HEK293T (cell line): Measurements from ENCODE around the gene SEMA4C.

ENCODE experiments used
- CTCF ChIA-PET: fragments of 350-600 bp; formaldehyde crosslinking; extraction: SDS; loops from one replicate; lab custom pipeline; 2021; ENCODE audit warnings: antibody characterized with exemption, inconsistent platforms; lab: Yijun Ruan, JAX
- POLR2A ChIA-PET: fragments of 350-600 bp; formaldehyde crosslinking; extraction: SDS; loops from one replicate; lab custom pipeline; 2020; ENCODE audit warnings: antibody characterized with exemption, inconsistent platforms; lab: Yijun Ruan, JAX
- DNase-seq: peaks from one replicate; pipeline ENCODE4 v3.0.0; 2012; ENCODE audit warnings: mixed read lengths; ENCODE audit errors: extremely low spot score
- ARNT ChIP-seq: fragments of 450-650 bp; IDR thresholded peaks from 2 replicates; pipeline ENCODE4 v1.6.1; 2017; ENCODE audit warnings: mild to moderate bottlenecking
- BHLHE40 ChIP-seq: fragments of 450-650 bp; IDR thresholded peaks from 2 replicates; pipeline ENCODE4 v1.6.1; 2016; ENCODE audit warnings: mild to moderate bottlenecking, moderate library complexity, borderline replicate concordance
- CTBP1 ChIP-seq: fragments of 450-650 bp; IDR thresholded peaks from 2 replicates; pipeline ENCODE4 v1.6.1; 2016; ENCODE audit warnings: borderline replicate concordance
- ELF4 ChIP-seq: fragments of 450-650 bp; IDR thresholded peaks from 2 replicates; pipeline ENCODE4 v1.6.1; 2017; ENCODE audit warnings: antibody characterized with exemption
- FOXA1 ChIP-seq: fragments of 450-650 bp; IDR thresholded peaks from 2 replicates; pipeline ENCODE4 v1.6.1; 2016; ENCODE audit warnings: mild to moderate bottlenecking
- FOXK2 ChIP-seq: fragments of 450-650 bp; IDR thresholded peaks from 2 replicates; pipeline ENCODE4 v1.6.1; 2016; ENCODE audit warnings: mild to moderate bottlenecking
- FOXM1 ChIP-seq: fragments of 450-650 bp; IDR thresholded peaks from 2 replicates; pipeline ENCODE4 v1.6.1; 2017; ENCODE audit warnings: mild to moderate bottlenecking, borderline replicate concordance
- HDGF ChIP-seq: fragments of 450-650 bp; IDR thresholded peaks from 2 replicates; pipeline ENCODE4 v1.6.1; 2017; ENCODE audit warnings: antibody characterized with exemption, borderline replicate concordance
- L3MBTL2 ChIP-seq: fragments of 450-650 bp; conservative IDR thresholded peaks from 2 replicates; pipeline ENCODE4 v1.6.1; 2016; ENCODE audit warnings: mild to moderate bottlenecking
- LEF1 ChIP-seq: fragments of 450-650 bp; IDR thresholded peaks from 2 replicates; pipeline ENCODE4 v1.6.1; 2017; ENCODE audit warnings: mild to moderate bottlenecking, borderline replicate concordance
- NFRKB ChIP-seq: fragments of 450-650 bp; IDR thresholded peaks from 2 replicates; pipeline ENCODE4 v1.6.1; 2016; ENCODE audit warnings: mild to moderate bottlenecking, moderate library complexity
- SP1 ChIP-seq: fragments of 450-650 bp; IDR thresholded peaks from 2 replicates; pipeline ENCODE4 v1.6.1; 2017
- SUZ12 ChIP-seq: fragments of 450-650 bp; IDR thresholded peaks from 2 replicates; pipeline ENCODE4 v1.6.1; 2016; ENCODE audit warnings: mild to moderate bottlenecking
- TARDBP ChIP-seq: fragments of 450-650 bp; IDR thresholded peaks from 2 replicates; pipeline ENCODE4 v1.6.1; 2016
- ZNF384 ChIP-seq: fragments of 450-650 bp; IDR thresholded peaks from 2 replicates; pipeline ENCODE4 v1.6.1; 2016
- TF ChIP-seq, protein P1 (sequence below): fragments of 450-650 bp; IDR thresholded peaks from 2 replicates; pipeline ENCODE4 v1.6.1; 2016

The SEMA4C gene

DNA sequence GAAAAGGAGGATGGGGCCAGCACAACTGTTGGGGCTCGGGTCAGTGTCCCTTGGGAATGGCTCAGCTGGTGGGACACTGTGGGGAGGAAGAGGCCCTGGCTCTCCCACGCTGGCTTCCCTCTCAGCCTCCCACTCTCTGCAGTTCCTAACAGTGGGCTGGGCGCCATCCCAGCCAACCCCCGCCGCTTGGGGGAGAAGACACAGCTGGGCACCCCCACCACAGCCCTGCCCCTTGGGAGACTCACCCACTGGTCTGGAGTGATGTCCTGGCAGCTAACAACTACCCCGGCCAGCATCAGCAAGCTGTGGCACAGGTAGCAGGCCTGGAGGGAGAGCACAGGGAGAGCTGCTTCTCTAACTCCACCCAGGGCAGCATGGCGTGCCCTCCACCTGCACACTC, 8.3 kb upstream of the SEMA4C start:
- ChIA-PET CTCF (no interaction called here), POLR2A (interaction anchor here (1.0 kb wide), 1 partner anchor 10 kb away, joined by 3 read pairs; no protein-coding TSS in a partner anchor)
- TF ChIP-seq ELF4 (no peak), HDGF (no peak), FOXM1 (no peak), ZNF384 (no peak), TARDBP (no peak), NFRKB (no peak), BHLHE40 (no peak), L3MBTL2 (no peak), ARNT (no peak), LEF1 (no peak), FOXK2 (no peak), SP1 (no peak), FOXA1 (no peak)
- TF ChIP-seq, protein P1, sequence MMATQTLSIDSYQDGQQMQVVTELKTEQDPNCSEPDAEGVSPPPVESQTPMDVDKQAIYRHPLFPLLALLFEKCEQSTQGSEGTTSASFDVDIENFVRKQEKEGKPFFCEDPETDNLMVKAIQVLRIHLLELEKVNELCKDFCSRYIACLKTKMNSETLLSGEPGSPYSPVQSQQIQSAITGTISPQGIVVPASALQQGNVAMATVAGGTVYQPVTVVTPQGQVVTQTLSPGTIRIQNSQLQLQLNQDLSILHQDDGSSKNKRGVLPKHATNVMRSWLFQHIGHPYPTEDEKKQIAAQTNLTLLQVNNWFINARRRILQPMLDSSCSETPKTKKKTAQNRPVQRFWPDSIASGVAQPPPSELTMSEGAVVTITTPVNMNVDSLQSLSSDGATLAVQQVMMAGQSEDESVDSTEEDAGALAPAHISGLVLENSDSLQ: no peak
- DNase-seq: no peak

- TF ChIP-seq HDGF: no peak
- TF ChIP-seq ELF4: no peak
- no peak for TF ChIP-seq SUZ12
- TF ChIP-seq FOXA1: no peak
- TF ChIP-seq LEF1: no peak
- no peak for TF ChIP-seq CTBP1
- no peak for TF ChIP-seq SP1
- no peak for TF ChIP-seq FOXK2
- POLR2A ChIA-PET: interaction anchor here (1.3 kb wide), 1 partner anchor 119 kb away, joined by 3 read pairs; no protein-coding TSS in a partner anchor
- CTCF ChIA-PET: no interaction called here
- no peak for DNase-seq
Measured at GRCh38 chr2:96877631-96878092, 7.8 kb upstream of the SEMA4C start.

DNA sequence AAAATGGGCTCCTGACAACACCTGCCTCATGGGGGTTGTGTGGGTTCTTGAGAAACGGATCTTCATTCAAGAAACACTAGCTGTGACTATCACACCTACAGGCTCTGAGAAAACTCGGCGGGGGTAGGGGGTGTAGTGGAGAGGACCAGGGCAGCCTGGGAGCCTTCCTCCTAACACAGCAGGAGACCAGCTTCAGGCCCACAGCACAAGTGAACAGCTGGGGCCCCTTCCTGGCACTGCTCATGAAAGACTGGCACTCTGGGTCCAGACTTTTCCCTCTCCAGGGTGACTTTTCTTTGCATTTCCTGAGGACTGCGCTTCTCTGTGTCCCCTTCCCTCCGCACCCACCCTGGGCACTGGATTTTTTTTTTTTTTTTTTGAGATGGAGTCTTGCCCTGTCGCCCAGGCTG, 7.2 kb upstream of the SEMA4C start:
- ChIA-PET CTCF (no interaction called here), POLR2A (interaction anchor here (1.3 kb wide), 1 partner anchor 118 kb away, joined by 3 read pairs; no protein-coding TSS in a partner anchor)
- TF ChIP-seq, protein P1: no peak
- DNase-seq: no peak

GRCh38 chr2:96876269-96877041, 6.6 kb upstream of the SEMA4C start:
- CTCF ChIA-PET: interaction anchor here (1.7 kb wide), 1 partner anchor 19 kb away, joined by 5 read pairs; the partner anchor contains the start of gene ANKRD39

GRCh38 chr2:96875498-96876268, 5.8 kb upstream of the SEMA4C start:
- ChIA-PET POLR2A (interaction anchor here (1.0 to 1.3 kb wide), 2 partner anchors 11 to 62 kb away, joined by 3 read pairs; no protein-coding TSS in a partner anchor), CTCF (interaction anchor here (1.7 kb wide), 1 partner anchor 18 kb away, joined by 5 read pairs; the partner anchor contains the start of gene ANKRD39)
- no peak for TF ChIP-seq LEF1
- no peak for TF ChIP-seq ELF4
- no peak for TF ChIP-seq SP1
- no peak for TF ChIP-seq BHLHE40
- TF ChIP-seq FOXK2: no peak
- TF ChIP-seq, protein P1: no peak
- peak; percentile 33 for DNase-seq

More at GRCh38 chr2:96876269-96877041, 6.6 kb upstream of the SEMA4C start:
- TF ChIP-seq CTBP1: no peak
- TF ChIP-seq, protein P1: no peak
- no peak for TF ChIP-seq LEF1
- no peak for TF ChIP-seq FOXM1
- TF ChIP-seq TARDBP: no peak
- no peak for TF ChIP-seq NFRKB
- TF ChIP-seq FOXK2: no peak
- no peak for TF ChIP-seq HDGF
- TF ChIP-seq SUZ12: no peak
- no peak for TF ChIP-seq ZNF384
- no peak for TF ChIP-seq BHLHE40
- no peak for TF ChIP-seq SP1
- no peak for TF ChIP-seq ELF4
- TF ChIP-seq FOXA1: no peak
- DNase-seq: no peak
- POLR2A ChIA-PET: interaction anchor here (1.3 kb wide), 1 partner anchor 118 kb away, joined by 3 read pairs; no protein-coding TSS in a partner anchor
